Stimulated activated CD8-positive, alpha-beta memory T cell treated with anti-CD3 and anti-CD28 coated beads, Interleukin-12 subunit alpha, Interleukin-12 subunit beta, amount 100 ng/mL, for 1 hour (primary cell): ENCODE measurements around the gene SS18L1.
"Not testable (repeated sequence)": the region's sequence is repeated elsewhere in the genome, so short reads cannot be mapped to it uniquely, and the experiment has no call there.

Source experiments
- DNase-seq: peaks from one replicate; pipeline ENCODE4 v3.0.0-alpha.2; 2020; ENCODE audit warnings: low read depth

Gene SS18L1

GRCh38 chr20:62143081-62143956 lies at the start of gene SS18L1, which contains the start of gene PSMA7:
TSS of gene SS18L1 (plus strand) at chr20:62143769. CDS start at chr20:62143821, 52 bp downstream.
TSS of gene PSMA7 (minus strand) at chr20:62143394. CDS start at chr20:62143303, 91 bp downstream.
- peak; percentile 71 for DNase-seq

- DNase-seq = no peak
These were observed 46.9 kb upstream of the SS18L1 start for GRCh38 chr20:62096421-62097380.

- no peak for DNase-seq
These were observed 45.6 kb upstream of the SS18L1 start for GRCh38 chr20:62097881-62098407.

- DNase-seq = no peak
These were observed 42.5 kb upstream of the SS18L1 start for GRCh38 chr20:62101078-62101477.

- no peak for DNase-seq
These were observed 39.9 kb upstream of the SS18L1 start for GRCh38 chr20:62103508-62104233.

- no peak for DNase-seq
These were observed 39.3 kb upstream of the SS18L1 start for GRCh38 chr20:62104234-62104789.

GRCh38 chr20:62104791-62105345 lies 38.7 kb upstream of the SS18L1 start:
- DNase-seq = no peak

GRCh38 chr20:62105592-62105991 lies 38.0 kb upstream of the SS18L1 start:
- DNase-seq = no peak

- DNase-seq = no peak
These were observed 32.4 kb upstream of the SS18L1 start for GRCh38 chr20:62111148-62111547.

- DNase-seq = no peak
These were observed 31.2 kb upstream of the SS18L1 start for GRCh38 chr20:62112368-62112767.

- no peak for DNase-seq
These were observed 28.7 kb upstream of the SS18L1 start for GRCh38 chr20:62114894-62115293.

GRCh38 chr20:62115800-62116407 lies 27.7 kb upstream of the SS18L1 start:
- not testable (repeated sequence) for DNase-seq

- no peak for DNase-seq
These were observed 26.8 kb upstream of the SS18L1 start for GRCh38 chr20:62116558-62117361.

- DNase-seq = no peak
These were observed 26.3 kb upstream of the SS18L1 start for GRCh38 chr20:62117362-62117646.

GRCh38 chr20:62117658-62118057 lies 25.9 kb upstream of the SS18L1 start:
- DNase-seq = peak; percentile 58

- DNase-seq = no peak
These were observed 25.2 kb upstream of the SS18L1 start for GRCh38 chr20:62118113-62119043.

- DNase-seq = no peak
These were observed 24.5 kb upstream of the SS18L1 start for GRCh38 chr20:62119115-62119514.

- no peak for DNase-seq
These were observed 23.8 kb upstream of the SS18L1 start for GRCh38 chr20:62119591-62120364.
